NK-92 (cell line): ENCODE measurements around the gene NID1.
"Not testable (repeated sequence)": the region's sequence is repeated elsewhere in the genome, so short reads cannot be mapped to it uniquely, and the experiment has no call there.

Experiments used
- DNase-seq: peaks from one replicate; lab custom pipeline; 2025; ENCODE audit not compliant: unreplicated experiment; lab: John Stamatoyannopoulos, UW

The NID1 gene

GRCh38 chr1:236095705-236096520, 31.0 kb upstream of the NID1 start:
- DNase-seq = no peak

DNA sequence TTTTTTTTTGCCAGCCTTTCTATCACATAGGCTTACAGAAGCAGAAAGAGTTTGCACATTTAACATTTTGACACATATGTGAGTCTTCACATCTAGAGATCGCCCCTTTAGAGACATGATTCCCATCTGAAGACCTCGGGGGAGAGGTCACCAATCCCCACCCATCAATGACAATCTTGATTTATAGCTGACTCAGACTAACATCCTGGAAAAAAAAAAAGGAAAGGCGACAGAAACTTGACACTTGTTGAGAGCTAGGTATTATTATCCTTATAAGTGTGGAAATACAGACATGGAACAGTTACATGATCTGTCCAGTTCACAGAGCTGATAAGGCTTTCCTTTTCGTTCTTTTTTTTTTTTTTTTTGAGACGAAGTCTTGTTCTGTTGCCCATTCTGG, 28.0 kb upstream of the NID1 start:
- DNase-seq = no peak

DNA sequence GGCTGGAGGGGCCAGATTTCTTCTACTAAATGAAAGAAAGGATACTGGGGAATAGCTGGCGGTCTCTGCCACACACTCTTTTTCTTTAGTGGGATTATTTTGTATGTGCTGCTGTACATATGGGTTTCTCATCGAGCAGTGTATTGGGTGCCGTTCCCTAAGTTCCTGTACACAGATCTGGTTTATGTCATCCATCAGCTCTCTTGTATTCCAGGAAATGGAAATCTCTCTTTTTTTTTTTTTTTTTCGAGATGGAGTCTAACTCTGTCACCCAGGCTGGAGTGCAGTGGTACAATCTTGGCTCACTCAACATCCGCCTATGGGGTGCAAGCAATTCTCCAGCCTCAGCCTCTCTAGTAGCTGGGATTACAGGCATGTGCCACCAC, 27.0 kb upstream of the NID1 start:
- DNase-seq = no peak

DNA sequence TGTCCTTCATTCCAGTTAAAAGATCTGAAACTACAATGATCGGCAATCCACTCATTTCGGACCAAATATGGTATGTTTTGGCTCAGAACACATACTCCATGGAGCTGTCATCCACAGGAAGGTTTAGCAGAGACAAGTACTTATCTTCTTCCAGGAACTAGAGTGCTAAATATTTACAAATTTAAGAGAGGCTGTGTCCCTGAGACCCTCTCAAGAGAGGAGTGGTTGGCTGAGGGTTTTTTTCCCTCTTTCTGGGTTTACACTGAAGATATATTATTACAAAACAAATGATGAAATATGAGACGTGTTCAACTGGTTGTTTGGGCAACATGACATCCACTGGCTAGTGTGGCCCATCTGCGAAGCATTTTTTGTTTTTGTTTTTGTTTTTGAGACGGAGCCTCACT, 25.9 kb upstream of the NID1 start:
- DNase-seq = no peak

- no peak for DNase-seq
These were observed 24.3 kb upstream of the NID1 start for GRCh38 chr1:236089046-236089773.

DNA sequence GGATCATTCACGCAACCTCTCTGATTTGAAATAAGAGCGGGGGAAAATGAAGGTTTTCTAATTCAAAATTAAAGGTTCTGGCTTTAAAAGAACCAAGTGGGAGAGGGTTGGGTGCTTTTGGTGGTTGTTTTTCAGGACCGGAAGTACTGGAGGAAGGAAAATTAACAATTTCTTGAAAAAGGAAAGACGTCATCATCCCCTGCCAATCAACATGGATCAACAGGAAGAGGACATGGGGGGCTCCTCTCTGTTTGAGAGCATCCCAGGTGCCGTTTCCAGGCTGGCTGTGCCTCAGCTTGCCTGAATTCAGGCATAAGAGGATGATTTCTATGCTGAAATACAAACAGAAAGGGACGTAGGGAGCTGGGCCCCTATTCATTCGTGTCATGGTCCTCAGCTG, 21.6 kb upstream of the NID1 start:
- DNase-seq = no peak

GRCh38 chr1:236085545-236086159, 20.8 kb upstream of the NID1 start:
- no peak for DNase-seq

- no peak for DNase-seq
These were observed 19.5 kb upstream of the NID1 start for GRCh38 chr1:236084386-236084730.

GRCh38 chr1:236083650-236084385, 18.9 kb upstream of the NID1 start:
- no peak for DNase-seq

DNA sequence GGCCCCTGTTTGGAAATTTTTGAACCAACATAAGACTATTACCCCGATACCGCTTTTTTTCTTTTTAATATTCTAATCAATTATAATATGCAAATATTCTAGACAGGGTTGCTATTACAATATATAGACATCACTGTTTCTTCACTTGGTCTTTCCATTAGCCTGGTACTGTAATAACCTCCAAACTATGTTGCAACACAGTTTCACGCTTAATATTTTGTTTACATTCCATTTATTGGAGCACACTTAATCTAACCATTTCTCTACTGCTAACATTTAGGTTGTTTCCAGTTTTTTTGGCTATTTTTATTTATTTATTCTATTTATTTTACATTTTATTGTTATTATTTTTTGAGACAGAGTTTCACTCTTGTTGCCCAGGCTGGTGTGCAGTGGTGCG, 17.6 kb upstream of the NID1 start:
- no peak for DNase-seq

DNA sequence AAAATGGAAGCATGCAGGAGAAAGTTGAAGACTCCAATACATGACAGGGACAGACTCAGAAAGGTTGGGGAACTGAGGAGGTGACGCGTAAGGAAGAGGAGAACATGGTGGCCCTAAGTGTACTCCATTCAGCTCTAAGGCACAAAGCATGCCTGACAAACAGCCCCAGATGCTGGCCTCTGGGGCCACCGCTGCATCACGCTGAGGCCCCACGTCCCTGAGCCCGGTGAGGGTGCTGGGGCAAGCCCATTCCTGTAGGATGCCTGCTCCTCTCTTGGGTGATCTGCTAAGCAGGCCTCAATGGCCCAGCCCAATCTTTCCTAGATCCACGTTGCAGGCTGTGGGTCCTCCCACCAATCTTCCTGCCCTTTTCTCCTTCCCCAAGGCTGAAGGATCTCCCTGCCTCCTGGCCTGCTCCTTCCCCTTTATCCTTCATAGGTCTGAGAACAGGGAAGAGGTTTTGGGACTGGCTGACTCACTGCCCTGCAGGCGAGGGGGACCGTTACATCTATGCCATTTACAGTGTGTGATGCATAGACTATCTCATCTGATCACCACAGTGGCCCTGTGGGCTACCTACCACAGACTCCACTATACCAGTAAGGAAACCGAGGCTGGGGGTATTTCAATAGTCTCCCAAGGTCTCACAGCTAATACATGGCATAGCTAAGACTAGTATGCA, 16.8 kb upstream of the NID1 start:
- DNase-seq = no peak

DNA sequence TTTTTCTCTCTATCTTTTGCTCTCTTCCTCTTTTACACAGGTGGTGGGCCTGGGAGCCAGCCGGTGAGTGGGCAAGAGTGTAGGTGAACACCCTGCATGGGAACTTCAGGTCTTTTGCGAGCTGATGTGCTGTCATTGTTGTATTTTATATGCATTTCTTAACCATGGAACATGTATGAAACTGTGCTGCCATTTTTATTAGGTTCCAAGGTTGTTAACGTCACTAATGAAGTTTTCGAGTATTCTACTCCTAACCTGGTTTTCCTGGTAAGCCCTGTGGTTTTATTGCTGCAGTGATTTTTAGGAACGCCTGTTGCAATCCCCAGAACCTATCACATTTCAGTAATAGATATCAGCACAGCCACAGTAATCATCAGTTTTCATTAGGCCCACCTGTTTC, 14.8 kb upstream of the NID1 start:
- DNase-seq = no peak

DNA sequence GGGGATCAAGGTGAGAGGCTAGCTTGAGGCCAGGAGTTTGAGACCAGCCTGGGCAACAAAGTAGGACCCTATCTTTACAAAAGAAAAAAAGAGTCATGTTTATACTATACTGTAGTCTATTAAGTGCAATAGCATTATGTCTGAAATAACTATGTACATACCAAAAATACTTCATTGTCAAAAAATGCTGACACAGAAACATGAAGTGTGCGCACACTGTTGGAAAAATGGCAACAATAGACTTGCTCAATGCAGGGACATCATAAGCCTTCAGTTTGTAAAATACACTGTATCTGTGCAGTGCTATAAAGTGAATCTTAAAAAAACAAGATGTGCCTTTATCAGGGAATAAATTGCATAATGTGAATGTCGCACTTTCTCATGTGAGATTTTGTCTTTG, 14.1 kb upstream of the NID1 start:
- no peak for DNase-seq

- not testable (repeated sequence) for DNase-seq
These were observed 13.2 kb upstream of the NID1 start for GRCh38 chr1:236078077-236078476.

DNA sequence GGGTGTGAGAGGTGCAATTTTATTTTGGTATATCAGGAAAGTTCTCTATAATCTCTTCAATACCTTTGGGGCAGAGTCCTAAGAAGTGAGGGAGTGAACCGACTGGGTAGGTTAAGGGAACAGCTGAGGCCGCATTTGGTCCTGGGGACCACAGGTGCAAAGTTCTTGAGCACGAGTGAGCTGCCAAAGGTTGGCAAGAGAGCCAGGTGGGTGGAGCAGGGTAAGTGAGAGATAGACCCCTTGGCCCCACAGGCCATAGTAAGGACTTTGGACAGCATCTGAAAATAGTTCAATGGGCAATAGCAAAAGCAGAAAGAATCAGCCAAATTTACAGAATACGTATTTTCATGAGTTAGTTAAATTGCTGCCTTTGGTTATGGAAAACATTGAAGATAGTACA, 11.0 kb upstream of the NID1 start:
- DNase-seq = no peak

- no peak for DNase-seq
These were observed 8.5 kb upstream of the NID1 start for GRCh38 chr1:236073307-236073897.

DNA sequence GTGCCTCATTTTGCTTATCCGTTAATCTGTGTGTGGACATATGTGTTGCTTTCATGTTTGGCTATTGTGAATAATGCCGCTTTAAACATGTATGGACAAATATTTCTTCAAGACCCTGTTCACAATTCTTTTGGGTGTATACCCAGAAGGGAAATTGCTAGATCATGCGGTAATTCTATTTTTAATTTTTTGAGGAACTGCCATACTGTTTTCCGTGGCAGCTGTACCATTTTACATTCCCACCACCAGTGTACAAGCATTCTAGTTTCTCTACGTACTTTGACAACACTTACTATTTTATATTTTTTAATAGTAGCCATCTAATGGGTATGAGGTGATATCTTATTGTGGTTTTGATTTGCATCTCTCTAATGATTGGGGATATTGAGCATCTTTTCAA, 7.1 kb upstream of the NID1 start:
- no peak for DNase-seq

DNA sequence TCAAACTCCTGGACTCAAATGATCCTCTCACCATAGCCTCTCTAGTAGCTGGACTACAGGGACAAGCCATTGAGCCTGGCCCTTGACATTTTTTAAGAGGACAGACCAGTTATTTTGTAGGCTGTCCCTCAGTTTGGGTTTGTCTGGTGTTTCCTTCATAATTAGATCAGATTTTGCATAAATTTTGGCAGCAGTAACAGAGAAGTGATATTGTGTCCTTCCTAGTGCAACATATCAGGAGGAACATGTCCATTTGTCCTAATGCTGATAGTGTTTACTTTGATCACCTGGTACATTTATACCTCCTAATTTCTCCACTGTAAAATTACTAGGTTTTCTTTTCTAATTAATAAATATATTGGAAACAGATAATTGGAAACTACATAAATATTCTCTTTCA, 5.9 kb upstream of the NID1 start:
- DNase-seq = no peak

DNA sequence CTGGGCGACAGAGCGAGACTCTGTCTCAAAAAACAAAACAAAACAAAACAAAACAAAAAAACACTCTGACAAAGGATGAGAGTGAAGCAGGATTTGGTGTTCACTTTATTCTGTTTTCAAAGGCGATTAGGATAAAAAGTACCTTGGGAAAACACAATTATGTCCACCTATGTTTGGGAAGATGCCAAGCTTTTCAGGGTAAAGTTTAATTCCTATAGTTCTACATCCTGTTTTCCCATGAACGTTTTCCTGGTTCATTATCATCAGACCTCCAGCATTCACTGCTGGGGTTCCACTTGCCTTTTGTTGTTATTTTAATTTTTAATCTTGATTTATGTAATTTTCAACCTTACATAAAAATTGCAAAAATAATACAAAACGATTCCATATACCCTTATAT, 4.9 kb upstream of the NID1 start:
- DNase-seq = no peak

GRCh38 chr1:236067854-236068454, 3.1 kb upstream of the NID1 start:
- no peak for DNase-seq
